Activated naive CD4-positive, alpha-beta T cell treated with anti-CD3 and anti-CD28 coated beads, Interleukin-2, amount 10 ng/mL, durations not matched to agents 7 days and 5 days (primary cell): Measurements from ENCODE around the gene ABCC4.
"Not testable (repeated sequence)": the region's sequence is repeated elsewhere in the genome, so short reads cannot be mapped to it uniquely, and the experiment has no call there.

Experiments used
- CTCF ChIA-PET: fragments of 350-600 bp; sonication (Branson Sonifier 250); formaldehyde crosslinking; loops from one replicate; lab custom pipeline; 2021; ENCODE audit warnings: antibody characterized with exemption; lab: Charles Lee
- DNase-seq: peaks from one replicate; pipeline ENCODE4 v3.0.0-alpha.2; 2020
- H3K27ac Mint-ChIP-seq: one replicate; pipeline ENCODE4 v1.8.0; 2021; ENCODE audit warnings: mild to moderate bottlenecking, moderate library complexity, mixed read lengths
- H3K27me3 Mint-ChIP-seq: one replicate; pipeline ENCODE4 v1.8.0; 2021; ENCODE audit warnings: mild to moderate bottlenecking, mixed read lengths
- H3K36me3 Mint-ChIP-seq: one replicate; pipeline ENCODE4 v1.8.0; 2021; ENCODE audit warnings: mixed read lengths
- H3K4me1 Mint-ChIP-seq: one replicate; pipeline ENCODE4 v1.8.0; 2021; ENCODE audit warnings: mixed read lengths
- H3K4me3 Mint-ChIP-seq: one replicate; pipeline ENCODE4 v1.8.0; 2021; ENCODE audit warnings: mild to moderate bottlenecking, moderate library complexity, mixed read lengths
- H3K9me3 Mint-ChIP-seq: one replicate; pipeline ENCODE4 v1.8.0; 2021; ENCODE audit warnings: mixed read lengths

Gene ABCC4

DNA sequence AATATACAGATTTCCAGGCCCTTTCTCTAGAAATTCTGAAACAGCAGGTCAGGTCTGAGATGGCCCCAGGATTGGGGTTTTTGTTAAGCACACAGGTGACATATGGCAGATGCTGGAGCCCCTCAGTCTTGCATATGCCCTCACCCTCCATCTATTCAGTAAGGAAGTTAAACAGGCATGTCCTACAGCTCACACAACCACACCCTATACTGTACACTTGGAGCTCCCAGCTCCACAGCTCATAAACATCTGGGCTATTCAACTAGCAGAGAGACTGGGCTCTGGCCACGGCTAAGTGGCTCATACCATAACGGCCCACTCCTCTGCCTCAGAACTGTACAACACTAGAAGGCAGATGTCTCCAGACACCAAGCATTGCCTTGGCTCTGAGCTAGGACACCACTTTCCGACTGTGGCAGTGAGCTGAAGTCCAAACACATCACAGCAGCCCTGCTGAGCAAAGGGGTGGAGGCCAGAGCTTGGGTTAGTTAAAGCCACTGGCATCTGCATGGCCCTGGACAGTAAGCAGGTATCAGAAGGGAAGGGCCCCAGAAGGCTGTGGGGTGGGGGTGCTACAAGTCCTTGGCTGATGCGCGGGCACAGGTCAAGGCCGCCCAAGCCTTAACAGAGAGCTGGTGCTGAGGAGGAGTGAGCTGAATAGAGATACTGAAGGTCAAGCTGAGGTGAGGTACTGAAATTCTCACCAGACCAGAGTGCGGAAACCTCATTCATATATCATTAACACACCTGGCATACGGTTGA is 79.1 kb downstream of the ABCC4 start:
- no peaks in the 10 kb centered on the region for H3K9me3 Mint-ChIP-seq
- H3K4me1 Mint-ChIP-seq = peaks cover 3% of the 10 kb centered on the region
- DNase-seq = no peak
- peaks cover 3% of the 10 kb centered on the region for H3K36me3 Mint-ChIP-seq
- no peaks in the 10 kb centered on the region for H3K27me3 Mint-ChIP-seq
- no peak overlapping the region for H3K27ac Mint-ChIP-seq
- CTCF ChIA-PET = no interaction called here
- no peak overlapping the region for H3K4me3 Mint-ChIP-seq

DNA sequence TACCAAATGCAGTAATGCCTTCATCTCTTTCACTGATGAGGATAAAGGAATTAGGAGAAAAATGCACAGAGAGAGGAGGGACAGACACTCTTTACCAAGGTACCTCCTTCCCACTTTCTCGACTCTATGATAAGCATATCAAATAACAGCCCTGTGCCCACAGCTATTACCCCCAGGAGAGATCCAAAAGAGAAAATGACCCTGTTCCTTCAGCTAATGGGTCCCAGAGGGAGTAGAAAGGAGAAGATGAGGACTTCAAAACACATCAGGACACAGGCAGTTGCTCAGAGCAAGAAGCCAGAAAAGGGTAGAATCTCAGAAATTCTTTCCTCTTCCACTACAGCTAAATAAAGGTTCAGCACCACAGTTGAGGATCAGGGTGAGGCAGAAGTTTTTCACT is 80.6 kb downstream of the ABCC4 start:
- Mint-ChIP-seq H3K4me1 (no peaks in the 10 kb centered on the region), H3K4me3 (no peak overlapping the region), H3K27ac (no peak overlapping the region), H3K27me3 (no peaks in the 10 kb centered on the region), H3K9me3 (no peaks in the 10 kb centered on the region), H3K36me3 (peaks cover 3% of the 10 kb centered on the region)
- DNase-seq = no peak
- CTCF ChIA-PET = no interaction called here

DNA sequence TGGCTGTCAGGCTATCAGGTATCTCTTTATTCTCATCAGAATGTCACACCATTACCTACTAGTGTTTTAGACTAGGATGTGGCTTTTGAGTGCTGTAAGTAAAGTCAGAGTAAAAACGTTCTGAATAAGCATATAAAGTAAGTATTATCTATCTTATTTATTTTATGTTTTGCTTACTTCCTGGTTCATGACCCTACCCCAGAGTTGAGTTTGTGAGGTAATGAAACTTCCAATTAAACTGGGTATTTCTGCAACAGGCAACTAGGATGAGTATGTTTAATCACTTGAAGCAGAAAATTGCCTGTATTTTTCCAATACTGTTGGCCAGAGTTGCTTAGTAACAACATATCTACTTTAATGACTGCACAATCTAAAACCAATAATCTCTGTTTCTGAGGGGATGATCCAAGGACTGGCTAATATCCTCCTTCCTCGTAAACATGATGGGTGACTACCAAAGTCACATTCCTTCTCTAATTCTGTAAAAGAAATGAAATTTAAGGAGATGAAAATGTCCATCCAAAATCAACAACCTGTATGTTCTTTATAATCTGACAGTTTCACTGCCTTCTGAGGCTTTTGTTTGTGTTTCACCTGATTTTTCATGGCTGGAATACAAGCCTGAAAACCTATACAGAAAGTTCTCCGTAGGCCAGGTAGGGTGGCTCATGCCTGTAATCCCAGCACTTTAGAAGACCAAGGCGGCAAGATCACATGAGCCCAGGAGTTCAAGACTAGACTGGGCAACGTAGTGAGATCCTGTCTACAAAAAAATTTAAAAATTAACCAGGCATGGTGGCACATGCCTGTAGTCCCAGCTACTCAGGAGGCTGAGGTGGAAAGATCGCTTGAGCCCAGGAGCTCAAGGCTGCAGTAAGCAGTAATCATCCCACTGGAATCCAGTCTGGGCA is 83.1 kb downstream of the ABCC4 start:
- Mint-ChIP-seq H3K27ac (no peak overlapping the region), H3K4me1 (no peaks in the 10 kb centered on the region), H3K36me3 (peaks cover 3% of the 10 kb centered on the region), H3K27me3 (no peaks in the 10 kb centered on the region), H3K9me3 (no peaks in the 10 kb centered on the region), H3K4me3 (no peak overlapping the region)
- no peak for DNase-seq
- CTCF ChIA-PET = no interaction called here

GRCh38 chr13:95216182-95216581 is 85.1 kb downstream of the ABCC4 start:
- H3K27ac Mint-ChIP-seq = no peak overlapping the region
- peaks cover 3% of the 10 kb centered on the region for H3K36me3 Mint-ChIP-seq
- H3K4me3 Mint-ChIP-seq = no peak overlapping the region
- no peaks in the 10 kb centered on the region for H3K4me1 Mint-ChIP-seq
- CTCF ChIA-PET = no interaction called here
- DNase-seq = no peak
- no peaks in the 10 kb centered on the region for H3K9me3 Mint-ChIP-seq
- no peaks in the 10 kb centered on the region for H3K27me3 Mint-ChIP-seq

DNA sequence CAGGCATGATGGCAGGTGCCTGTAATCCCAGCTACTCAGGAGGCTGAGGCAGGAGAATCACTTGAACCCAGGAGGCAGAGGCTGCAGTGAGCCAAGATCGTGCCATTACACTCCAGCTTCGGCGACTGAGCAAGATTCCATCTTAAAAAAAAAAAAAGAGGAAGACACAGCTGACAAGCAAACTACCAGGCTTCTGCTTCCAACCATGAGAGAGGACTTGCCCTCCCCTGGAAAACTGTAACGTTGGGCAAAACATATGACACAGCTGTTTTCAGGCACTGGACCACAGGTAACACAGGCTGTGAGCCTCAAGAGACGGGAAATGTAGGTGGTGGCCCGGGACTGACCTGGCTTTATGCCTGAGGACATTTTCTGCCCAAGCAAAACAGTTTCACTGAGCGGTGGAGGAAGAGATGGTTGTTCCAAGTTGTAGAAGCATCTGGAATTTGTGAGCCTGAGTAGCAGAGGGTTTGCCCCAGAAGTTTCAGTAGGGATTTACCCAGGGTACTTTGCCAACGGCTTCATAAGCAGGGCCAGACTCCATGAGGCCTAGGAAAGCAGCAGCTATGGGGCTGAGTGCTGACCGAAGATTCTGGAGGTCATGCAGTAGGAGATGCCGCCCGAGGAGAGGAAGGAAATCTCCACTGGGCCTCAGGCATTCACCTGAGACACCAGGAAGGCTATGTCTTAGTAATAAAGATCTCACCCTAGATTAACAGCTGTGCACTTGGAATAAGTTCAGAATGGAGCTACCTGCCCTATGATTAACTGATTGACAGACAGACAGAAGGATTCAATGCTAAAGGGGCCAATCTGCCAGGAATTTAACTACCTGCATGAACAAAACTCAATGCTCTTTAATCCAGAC is 88.0 kb downstream of the ABCC4 start:
- no peak for DNase-seq
- Mint-ChIP-seq H3K27ac (no peak overlapping the region), H3K9me3 (no peaks in the 10 kb centered on the region), H3K27me3 (no peaks in the 10 kb centered on the region), H3K4me1 (no peaks in the 10 kb centered on the region), H3K4me3 (no peak overlapping the region), H3K36me3 (no peaks in the 10 kb centered on the region)
- CTCF ChIA-PET = interaction anchor here (1.1 kb wide), 1 partner anchor 21 kb away, joined by 3 read pairs; no protein-coding TSS in a partner anchor

GRCh38 chr13:95209109-95209508 is 92.1 kb downstream of the ABCC4 start:
- H3K4me3 Mint-ChIP-seq = no peak overlapping the region
- CTCF ChIA-PET = interaction anchor here (1.0 to 2.4 kb wide), 2 partner anchors 19 to 88 kb away, joined by 3 to 6 read pairs; no protein-coding TSS in a partner anchor
- no peak for DNase-seq
- H3K36me3 Mint-ChIP-seq = no peaks in the 10 kb centered on the region
- no peaks in the 10 kb centered on the region for H3K27me3 Mint-ChIP-seq
- H3K27ac Mint-ChIP-seq = no peak overlapping the region
- H3K9me3 Mint-ChIP-seq = no peaks in the 10 kb centered on the region
- H3K4me1 Mint-ChIP-seq = no peaks in the 10 kb centered on the region

DNA sequence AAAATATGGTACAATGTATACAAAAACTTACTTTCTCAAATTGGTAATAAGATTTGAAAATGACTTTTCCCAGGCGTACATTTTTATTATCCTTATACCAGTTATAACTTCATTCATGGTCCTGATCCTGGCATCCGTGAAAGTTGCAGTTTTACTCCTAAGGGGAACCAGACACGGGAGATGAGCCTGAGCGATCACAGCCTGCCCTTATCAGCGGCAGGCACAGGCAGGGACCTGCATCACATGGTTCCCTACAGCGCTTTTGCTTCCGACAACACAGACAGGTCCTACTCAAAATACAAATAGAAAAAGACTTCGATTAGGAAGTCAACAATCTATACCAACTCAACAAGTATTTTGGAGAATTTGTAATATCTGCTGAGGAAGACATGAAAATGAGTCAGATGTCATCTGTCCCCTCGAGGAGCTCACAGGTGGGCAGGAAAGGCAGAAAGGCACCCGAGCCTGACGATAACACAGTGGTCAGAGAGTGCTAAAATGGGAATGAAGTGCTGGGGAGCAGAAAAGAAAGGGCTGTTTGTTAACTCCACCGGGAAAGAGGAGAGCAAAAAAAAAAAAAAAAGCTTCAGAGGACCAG is 93.4 kb downstream of the ABCC4 start:
- H3K27me3 Mint-ChIP-seq = no peaks in the 10 kb centered on the region
- H3K4me3 Mint-ChIP-seq = no peak overlapping the region
- H3K4me1 Mint-ChIP-seq = no peaks in the 10 kb centered on the region
- H3K27ac Mint-ChIP-seq = no peak overlapping the region
- no peaks in the 10 kb centered on the region for H3K9me3 Mint-ChIP-seq
- no peak for DNase-seq
- H3K36me3 Mint-ChIP-seq = no peaks in the 10 kb centered on the region
- CTCF ChIA-PET = interaction anchor here (2.4 kb wide), 1 partner anchor 18 kb away, joined by 6 read pairs; no protein-coding TSS in a partner anchor

- no peak overlapping the region for H3K27ac Mint-ChIP-seq
- no peak for DNase-seq
- no peaks in the 10 kb centered on the region for H3K9me3 Mint-ChIP-seq
- CTCF ChIA-PET = interaction anchor here (1.2 to 1.8 kb wide), 2 partner anchors 15 to 17 kb away, joined by 3 to 5 read pairs; no protein-coding TSS in a partner anchor
- H3K27me3 Mint-ChIP-seq = no peaks in the 10 kb centered on the region
- no peaks in the 10 kb centered on the region for H3K4me1 Mint-ChIP-seq
- H3K36me3 Mint-ChIP-seq = no peaks in the 10 kb centered on the region
- H3K4me3 Mint-ChIP-seq = no peak overlapping the region
Measured at GRCh38 chr13:95206116-95206515, 95.1 kb downstream of the ABCC4 start.

DNA sequence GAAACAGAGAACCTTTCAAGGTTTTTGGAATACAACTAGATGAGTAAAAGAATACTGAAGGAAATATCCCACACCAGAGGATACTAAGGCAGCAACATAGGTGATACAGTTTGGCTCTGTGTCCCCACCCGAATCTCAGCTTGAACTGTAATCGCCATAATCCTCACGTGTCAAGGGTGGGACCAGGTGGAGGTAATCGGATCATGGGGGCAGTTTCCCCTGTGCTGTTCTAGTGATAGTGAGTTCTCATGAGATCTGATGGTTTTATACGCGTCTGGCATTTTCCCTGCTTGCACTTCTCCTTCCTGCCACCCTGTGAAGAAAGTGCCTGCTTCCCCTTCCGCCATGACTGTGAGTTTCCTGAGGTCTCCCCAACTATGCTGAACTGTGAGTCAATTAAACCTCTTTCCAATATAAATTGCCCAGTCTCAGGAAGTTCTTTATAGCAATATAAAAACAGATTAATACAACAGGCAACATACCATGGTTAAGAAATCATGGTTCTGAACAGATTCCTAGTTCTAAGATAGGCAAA is 97.0 kb downstream of the ABCC4 start:
- no peaks in the 10 kb centered on the region for H3K27me3 Mint-ChIP-seq
- H3K9me3 Mint-ChIP-seq = peaks cover under 1% of the 10 kb centered on the region
- no peaks in the 10 kb centered on the region for H3K4me1 Mint-ChIP-seq
- no peak overlapping the region for H3K27ac Mint-ChIP-seq
- H3K4me3 Mint-ChIP-seq = no peak overlapping the region
- H3K36me3 Mint-ChIP-seq = peaks cover 2% of the 10 kb centered on the region
- no peak for DNase-seq
- CTCF ChIA-PET = no interaction called here

- H3K27ac Mint-ChIP-seq = no peak overlapping the region
- H3K4me1 Mint-ChIP-seq = no peaks in the 10 kb centered on the region
- DNase-seq = no peak
- H3K4me3 Mint-ChIP-seq = no peak overlapping the region
- peaks cover 5% of the 10 kb centered on the region for H3K36me3 Mint-ChIP-seq
- CTCF ChIA-PET = interaction anchor here (0.6 to 1.4 kb wide), 3 partner anchors 10 to 179 kb away, joined by 3 to 4 read pairs (median 3); no protein-coding TSS in a partner anchor
- peaks cover 10% of the 10 kb centered on the region for H3K9me3 Mint-ChIP-seq
- H3K27me3 Mint-ChIP-seq = no peaks in the 10 kb centered on the region
Measured at GRCh38 chr13:95201814-95202651, 99.2 kb downstream of the ABCC4 start.

GRCh38 chr13:95200386-95200957 is 100.8 kb downstream of the ABCC4 start:
- H3K36me3 Mint-ChIP-seq, H3K4me1 Mint-ChIP-seq, H3K27ac Mint-ChIP-seq, H3K27me3 Mint-ChIP-seq, H3K4me3 Mint-ChIP-seq, DNase-seq: not testable (repeated sequence)
- H3K9me3 Mint-ChIP-seq = peaks cover 10% of the 10 kb centered on the region
- CTCF ChIA-PET = interaction anchor here (0.9 to 1.1 kb wide), 2 partner anchors 11 to 180 kb away, joined by 3 read pairs; no protein-coding TSS in a partner anchor

DNA sequence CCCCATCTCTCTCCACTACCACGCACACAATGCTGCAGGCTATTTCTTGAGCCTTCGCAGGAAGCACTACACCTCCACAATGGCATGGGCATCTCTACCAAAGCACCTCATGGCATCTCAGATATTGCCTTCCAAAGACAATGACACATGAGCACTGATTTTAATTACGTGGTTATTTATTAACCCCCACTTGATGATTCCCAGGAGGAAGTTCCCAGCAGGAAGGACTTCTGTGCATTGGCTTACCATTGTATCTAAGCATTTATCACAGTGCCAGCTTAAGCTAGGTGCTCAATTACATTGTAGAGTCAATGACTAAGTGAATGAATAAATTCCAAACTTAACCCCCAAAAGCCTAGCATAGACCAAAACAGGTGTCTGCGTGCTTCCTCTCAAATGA is 101.4 kb downstream of the ABCC4 start:
- Mint-ChIP-seq H3K4me1 (no peaks in the 10 kb centered on the region), H3K27me3 (no peaks in the 10 kb centered on the region), H3K4me3 (no peak overlapping the region), H3K9me3 (peaks cover 10% of the 10 kb centered on the region), H3K27ac (no peak overlapping the region), H3K36me3 (peaks cover 5% of the 10 kb centered on the region)
- CTCF ChIA-PET = interaction anchor here (0.9 kb wide), 1 partner anchor 11 kb away, joined by 3 read pairs; no protein-coding TSS in a partner anchor
- no peak for DNase-seq
